Liver (tissue), 9 donors: ENCODE data around the gene MGAT4A. TPM values are rescaled to one million over a fixed set of nuclear protein-coding genes. Genes with fewer than 3 reads are reported as not detected.

Experiments
- DNase-seq: peaks from one replicate; pipeline ENCODE4 v3.0.0-alpha.2; 2017; ENCODE audit warnings: low spot score
- H3K27ac ChIP-seq, 2 donors: one replicate each; pipeline ENCODE4 v1.7.0; 2013; ENCODE audit warnings: inconsistent platforms in 2 of 2, low read length in 2 of 2, control low read depth in 1 of 2, low read depth in 1 of 2, mild to moderate bottlenecking in 1 of 2
- H3K27me3 ChIP-seq, 4 donors: one replicate each; pipeline versions ENCODE4 v1.6.1 to v1.7.0; 2013; ENCODE audit warnings: low read length in 3 of 4, inconsistent platforms in 1 of 4, mild to moderate bottlenecking in 1 of 4, moderate library complexity in 1 of 4; ENCODE audit not compliant: control insufficient read depth in 4 of 4, insufficient read depth in 4 of 4
- H3K36me3 ChIP-seq, 4 donors: one replicate each; pipeline versions ENCODE4 v1.6.1 to v1.7.0; 2013; ENCODE audit warnings: low read length in 3 of 4, mild to moderate bottlenecking in 3 of 4, low read depth in 1 of 4, moderate library complexity in 1 of 4; ENCODE audit not compliant: control insufficient read depth in 4 of 4, insufficient read depth in 3 of 4
- H3K4me1 ChIP-seq, 4 donors: one replicate each; pipeline versions ENCODE4 v1.6.1 to v1.7.0; 2013; ENCODE audit warnings: low read length in 3 of 4, mild to moderate bottlenecking in 3 of 4, moderate library complexity in 1 of 4; ENCODE audit not compliant: control insufficient read depth in 4 of 4, insufficient read depth in 4 of 4
- H3K4me3 ChIP-seq, 3 donors: one replicate each; pipeline versions ENCODE4 v1.6.1 to v1.7.0; 2013; ENCODE audit warnings: low read length in 3 of 3, control low read depth in 1 of 3, low read depth in 1 of 3, mild to moderate bottlenecking in 1 of 3
- H3K9ac ChIP-seq, 2 donors: one replicate each; pipeline ENCODE4 v1.7.0; 2013; ENCODE audit warnings: low read length in 2 of 2, mild to moderate bottlenecking in 2 of 2, moderate library complexity in 2 of 2, control low read depth in 1 of 2, low read depth in 1 of 2
- H3K9me3 ChIP-seq, 4 donors: one replicate each; pipeline versions ENCODE4 v1.6.1 to v1.7.0; 2013; ENCODE audit warnings: low read length in 3 of 4; ENCODE audit not compliant: control insufficient read depth in 4 of 4
- ATF3 ChIP-seq: IDR thresholded peaks from 2 replicates; pipeline ENCODE4 v1.6.1; 2016; ENCODE audit warnings: antibody characterized with exemption
- CTCF ChIP-seq: fragments of 150-350 bp; IDR thresholded peaks from 2 replicates; pipeline ENCODE4 v1.5.1; 2017; ENCODE audit warnings: improper control_type of control experiment, low read depth, low read length; ENCODE audit not compliant: missing input control
- FOXA1 ChIP-seq: IDR thresholded peaks from 2 replicates; pipeline ENCODE4 v1.6.1; 2016; ENCODE audit warnings: antibody characterized with exemption
- FOXA2 ChIP-seq: IDR thresholded peaks from 2 replicates; pipeline ENCODE4 v1.6.1; 2016; ENCODE audit warnings: antibody characterized with exemption
- GABPA ChIP-seq, 2 donors: IDR thresholded peaks in 1 of 2; conservative IDR thresholded peaks in 1 of 2; 2 replicates each; pipeline ENCODE4 v1.6.1; 2016; ENCODE audit warnings: antibody characterized with exemption in 2 of 2, mild to moderate bottlenecking in 1 of 2, moderate library complexity in 1 of 2
- HNF4A ChIP-seq, 2 donors: conservative IDR thresholded peaks; 2 replicates each; pipeline ENCODE4 v1.6.1; 2016; ENCODE audit warnings: antibody characterized with exemption in 2 of 2, mild to moderate bottlenecking in 2 of 2
- HNF4G ChIP-seq: IDR thresholded peaks from 2 replicates; pipeline ENCODE4 v1.6.1; 2016; ENCODE audit warnings: antibody characterized with exemption
- MAX ChIP-seq: IDR thresholded peaks from 2 replicates; pipeline ENCODE4 v1.6.1; 2016; ENCODE audit warnings: antibody characterized with exemption
- NR2F2 ChIP-seq: IDR thresholded peaks from 2 replicates; pipeline ENCODE4 v1.6.1; 2016; ENCODE audit warnings: antibody characterized with exemption
- RAD21 ChIP-seq, 2 donors: IDR thresholded peaks; 2 replicates each; pipeline ENCODE4 v1.6.1; 2016; ENCODE audit warnings: antibody characterized with exemption in 2 of 2, mild to moderate bottlenecking in 2 of 2
- REST ChIP-seq: IDR thresholded peaks from 2 replicates; pipeline ENCODE4 v1.6.1; 2016; ENCODE audit warnings: antibody characterized with exemption, mild to moderate bottlenecking
- RXRA ChIP-seq, 2 donors: IDR thresholded peaks; 2 replicates each; pipeline ENCODE4 v1.6.1; 2017 to 2018; ENCODE audit warnings: antibody characterized with exemption in 2 of 2, mild to moderate bottlenecking in 1 of 2
- SP1 ChIP-seq: IDR thresholded peaks from 2 replicates; pipeline ENCODE4 v1.6.1; 2018; ENCODE audit warnings: antibody characterized with exemption, mild to moderate bottlenecking
- TAF1 ChIP-seq: conservative IDR thresholded peaks from 2 replicates; pipeline ENCODE4 v1.6.1; 2016; ENCODE audit warnings: antibody characterized with exemption, mild to moderate bottlenecking
- YY1 ChIP-seq: IDR thresholded peaks from 2 replicates; pipeline ENCODE4 v1.6.1; 2016; ENCODE audit warnings: antibody characterized with exemption, mild to moderate bottlenecking
- ZBTB33 ChIP-seq: IDR thresholded peaks from 2 replicates; pipeline ENCODE4 v1.6.1; 2016; ENCODE audit warnings: antibody characterized with exemption
- WGBS: extraction: QIAGEN DNeasy Blood & Tissue Kit; methylation state at CpG from one replicate; pipeline ENCODE4 v1.1.7; 2013; 5-methylcytosine and 5-hydroxymethylcytosine counted together
- polyA plus RNA-seq, 2 donors: library from polyadenylated mRNA; stranded (reverse) in 1 of 2; unstranded in 1 of 2; fragments of 200-250 nt in 1 of 2; fragments of >200 nt in 1 of 2; fragmentation: Nextera tagmentation in 1 of 2; extraction: Ambion mirVana in 1 of 2; gene quantifications; one replicate each; pipeline versions ENCODE4 v1.2.1 to v1.2.3, GENCODE V29; 2013 to 2015
- total RNA-seq, 2 donors: library from RNA; depleted of rRNA; stranded (reverse); fragments of >200 nt; gene quantifications; one replicate each; pipeline ENCODE4 v1.2.3, GENCODE V29; 2014
- donor health status: healthy.
- donor health status: healthy.
- donor health status: healthy.
- donor health status: healthy.
- donor health status: healthy.

Gene MGAT4A
- total and polyA plus RNA-seq, 4 donors = 2.7 to 17.3 (median 5.4) TPM

- Histone ChIP-seq H3K27me3 (no peaks in the 10 kb centered on the region), H3K9me3 (no peaks in the 10 kb centered on the region), H3K36me3 (peaks cover 3 to 21% (median 17%) of the 10 kb centered on the region in 4 donors), H3K9ac (no peak overlapping the region), H3K4me1 (peaks cover 10 to 33% (median 24%) of the 10 kb centered on the region in 4 donors), H3K27ac (no peak overlapping the region), H3K4me3 (no peak overlapping the region)
- 89% methylated on average over 2 of the region's 2 CpGs for WGBS
- TF ChIP-seq SP1 = no peak
- no peak for TF ChIP-seq YY1
- no peak for TF ChIP-seq RXRA (IDR thresholded peaks at IDR 0.05)
- TF ChIP-seq HNF4G = no peak
- no peak for TF ChIP-seq NR2F2
- TF ChIP-seq ZBTB33 = no peak
- TF ChIP-seq ATF3 = no peak
- TF ChIP-seq FOXA1 = no peak
- DNase-seq = no peak
These were observed 126.4 kb downstream of the MGAT4A start for GRCh38 chr2:98604547-98604946.

GRCh38 chr2:98601532-98602132 is 129.3 kb downstream of the MGAT4A start:
- no peak for DNase-seq
- WGBS = 72% methylated on average over 3 of the region's 3 CpGs
- H3K9ac ChIP-seq = no peak overlapping the region
- peaks cover 3 to 16% (median 8%) of the 10 kb centered on the region in 4 donors for H3K4me1 ChIP-seq
- H3K4me3 ChIP-seq = no peak overlapping the region
- no peaks in the 10 kb centered on the region for H3K9me3 ChIP-seq
- peaks cover 5 to 38% (median 30%) of the 10 kb centered on the region in 4 donors for H3K36me3 ChIP-seq
- TF ChIP-seq HNF4A (conservative IDR thresholded peaks at IDR 0.05) = no peak
- peak; percentile 71 to 85 for TF ChIP-seq RAD21 (IDR thresholded peaks at IDR 0.05)
- TF ChIP-seq RXRA (IDR thresholded peaks at IDR 0.05) = peak in 1 of 2 donors; percentile 54
- TF ChIP-seq CTCF = peak; percentile 49
- H3K27ac ChIP-seq = no peak overlapping the region
- no peaks in the 10 kb centered on the region for H3K27me3 ChIP-seq

GRCh38 chr2:98598781-98599428 is 132.0 kb downstream of the MGAT4A start:
- H3K36me3 ChIP-seq = peaks cover 5 to 43% (median 30%) of the 10 kb centered on the region in 4 donors
- 92% methylated on average over 1 of the region's 1 CpG for WGBS
- no peak for TF ChIP-seq REST
- no peak for TF ChIP-seq MAX
- no peak for TF ChIP-seq ATF3
- TF ChIP-seq TAF1 = no peak
- no peak for TF ChIP-seq FOXA2
- no peak for TF ChIP-seq FOXA1
- no peak for TF ChIP-seq GABPA (IDR thresholded peaks at IDR 0.05 in 1 of 2, conservative IDR thresholded peaks at IDR 0.05 in 1 of 2)
- no peak for TF ChIP-seq YY1
- TF ChIP-seq HNF4G = no peak
- TF ChIP-seq SP1 = no peak

More at GRCh38 chr2:98598781-98599428, 132.0 kb downstream of the MGAT4A start:
- H3K9me3 ChIP-seq = no peaks in the 10 kb centered on the region
- no peak overlapping the region for H3K4me3 ChIP-seq
- no peak overlapping the region for H3K9ac ChIP-seq
- no peak overlapping the region for H3K27ac ChIP-seq
- H3K4me1 ChIP-seq = no peaks in the 10 kb centered on the region
- DNase-seq = no peak
- H3K27me3 ChIP-seq = no peaks in the 10 kb centered on the region
